Natural killer cell treated with Interleukin-12 subunit alpha and Interleukin-12 subunit beta and Interleukin-15 and Interleukin-18, amount 100 ng/mL, for 72 hours (primary cell): ENCODE measurements around the gene FAM234A. TPM values are rescaled to one million over a fixed set of nuclear protein-coding genes. Genes with fewer than 3 reads are reported as not detected.
"Not testable (repeated sequence)": the region's sequence is repeated elsewhere in the genome, so short reads cannot be mapped to it uniquely, and the experiment has no call there.

Experiments used
- ATAC-seq, 2 donors: fragments of 150-1000 bp; cut with Tn5 transposase in 1 of 2; sonication (Bioruptor Pico), chemical (Tn5 transposase) in 1 of 2; 2 replicates each; pipeline ENCODE4 v1.10.0; 2021
- DNase-seq: peaks from one replicate; pipeline ENCODE4 v3.0.0; 2022; ENCODE audit warnings: low spot score
- H3K27ac Mint-ChIP-seq, 2 donors: 1 replicate in 1 of 2; 2 replicates in 1 of 2; pipeline ENCODE4 v1.8.0; 2022; ENCODE audit warnings: mixed read lengths in 2 of 2, mild to moderate bottlenecking in 1 of 2, moderate library complexity in 1 of 2
- H3K27me3 Mint-ChIP-seq, 2 donors: 1 replicate in 1 of 2; 2 replicates in 1 of 2; pipeline ENCODE4 v1.8.0; 2022; ENCODE audit warnings: mixed read lengths in 2 of 2
- H3K36me3 Mint-ChIP-seq: one replicate; pipeline ENCODE4 v1.8.0; 2022; ENCODE audit warnings: mixed read lengths
- H3K4me1 Mint-ChIP-seq, 2 donors: 1 replicate in 1 of 2; 2 replicates in 1 of 2; pipeline ENCODE4 v1.8.0; 2022; ENCODE audit warnings: low read depth in 2 of 2, mixed read lengths in 2 of 2, mild to moderate bottlenecking in 1 of 2
- H3K4me3 Mint-ChIP-seq: one replicate; pipeline ENCODE4 v1.8.0; 2022; ENCODE audit warnings: mixed read lengths
- H3K9me3 Mint-ChIP-seq: 2 replicates; pipeline ENCODE4 v1.8.0; 2022; ENCODE audit warnings: mixed read lengths
- total RNA-seq, 2 donors: library from RNA; stranded (reverse); gene quantifications; one replicate each; pipeline ENCODE4 v1.2.3, GENCODE V29; 2022

Gene FAM234A
- total RNA-seq, 2 donors from 2014 or later: 10.5 to 13.0 TPM

- H3K4me1 Mint-ChIP-seq: peaks cover 14 to 20% of the 10 kb centered on the region in 2 donors
- H3K4me3 Mint-ChIP-seq: no peak overlapping the region
- no peaks in the 10 kb centered on the region for H3K36me3 Mint-ChIP-seq
- DNase-seq: no peak
- no peak overlapping the region for H3K27ac Mint-ChIP-seq
- no peaks in the 10 kb centered on the region for H3K9me3 Mint-ChIP-seq
- no peaks in the 10 kb centered on the region for H3K27me3 Mint-ChIP-seq
- no peak for ATAC-seq
Measured at GRCh38 chr16:263182-263774, 28.7 kb downstream of the FAM234A start.

- no peaks in the 10 kb centered on the region for H3K36me3 Mint-ChIP-seq
- no peaks in the 10 kb centered on the region for H3K9me3 Mint-ChIP-seq
- H3K27me3 Mint-ChIP-seq: no peaks in the 10 kb centered on the region
- ATAC-seq: no peak
- H3K4me1 Mint-ChIP-seq: peaks cover 13 to 19% of the 10 kb centered on the region in 2 donors
- H3K4me3 Mint-ChIP-seq: no peak overlapping the region
- DNase-seq: no peak
- no peak overlapping the region for H3K27ac Mint-ChIP-seq
Measured at GRCh38 chr16:263944-264343, 29.3 kb downstream of the FAM234A start.

GRCh38 chr16:264440-264951 is 29.9 kb downstream of the FAM234A start:
- Mint-ChIP-seq H3K4me1 (peaks cover 8 to 14% of the 10 kb centered on the region in 2 donors), H3K27me3 (no peaks in the 10 kb centered on the region), H3K36me3 (no peaks in the 10 kb centered on the region), H3K9me3 (no peaks in the 10 kb centered on the region), H3K4me3 (no peak overlapping the region), H3K27ac (no peak overlapping the region)
- DNase-seq (no peak), ATAC-seq (no peak)

GRCh38 chr16:265002-265529 is 30.4 kb downstream of the FAM234A start:
- H3K27me3 Mint-ChIP-seq: no peaks in the 10 kb centered on the region

GRCh38 chr16:265711-266110 is 31.1 kb downstream of the FAM234A start:
- Mint-ChIP-seq H3K36me3 (no peaks in the 10 kb centered on the region), H3K4me3 (no peak overlapping the region), H3K4me1 (peaks cover 8 to 14% of the 10 kb centered on the region in 2 donors), H3K9me3 (no peaks in the 10 kb centered on the region), H3K27ac (no peak overlapping the region), H3K27me3 (no peaks in the 10 kb centered on the region)
- DNase-seq (no peak), ATAC-seq (no peak)

More at GRCh38 chr16:265002-265529, 30.4 kb downstream of the FAM234A start:
- no peak for DNase-seq
- no peak for ATAC-seq
- H3K4me3 Mint-ChIP-seq: no peak overlapping the region
- no peaks in the 10 kb centered on the region for H3K36me3 Mint-ChIP-seq
- no peak overlapping the region for H3K27ac Mint-ChIP-seq
- peaks cover 8 to 14% of the 10 kb centered on the region in 2 donors for H3K4me1 Mint-ChIP-seq
- H3K9me3 Mint-ChIP-seq: no peaks in the 10 kb centered on the region

GRCh38 chr16:266258-267164 is 31.9 kb downstream of the FAM234A start:
- H3K27me3 Mint-ChIP-seq: no peaks in the 10 kb centered on the region
- H3K36me3 Mint-ChIP-seq: no peaks in the 10 kb centered on the region
- H3K4me3 Mint-ChIP-seq: no peak overlapping the region
- ATAC-seq (no peak), DNase-seq (no peak)
- peaks cover 8 to 14% of the 10 kb centered on the region in 2 donors for H3K4me1 Mint-ChIP-seq
- no peak overlapping the region for H3K27ac Mint-ChIP-seq
- no peaks in the 10 kb centered on the region for H3K9me3 Mint-ChIP-seq

GRCh38 chr16:267562-267961 is 32.9 kb downstream of the FAM234A start:
- DNase-seq, H3K36me3 Mint-ChIP-seq, H3K4me3 Mint-ChIP-seq, ATAC-seq, H3K9me3 Mint-ChIP-seq, H3K27me3 Mint-ChIP-seq, H3K27ac Mint-ChIP-seq, H3K4me1 Mint-ChIP-seq: not testable (repeated sequence)

GRCh38 chr16:268141-269053 is 33.8 kb downstream of the FAM234A start:
- H3K9me3 Mint-ChIP-seq: no peaks in the 10 kb centered on the region
- DNase-seq (no peak), ATAC-seq (no peak)
- no peaks in the 10 kb centered on the region for H3K27me3 Mint-ChIP-seq
- H3K4me1 Mint-ChIP-seq: peaks cover 8 to 10% of the 10 kb centered on the region in 2 donors
- H3K27ac Mint-ChIP-seq: no peak overlapping the region
- H3K36me3 Mint-ChIP-seq: no peaks in the 10 kb centered on the region
- no peak overlapping the region for H3K4me3 Mint-ChIP-seq

GRCh38 chr16:269061-269796 is 34.6 kb downstream of the FAM234A start:
- Mint-ChIP-seq H3K36me3 (no peaks in the 10 kb centered on the region), H3K4me1 (peaks cover 8 to 10% of the 10 kb centered on the region in 2 donors), H3K27me3 (no peaks in the 10 kb centered on the region), H3K27ac (peak overlapping the region in 1 of 2 donors; percentile 51), H3K9me3 (no peaks in the 10 kb centered on the region), H3K4me3 (no peak overlapping the region)
- no peak for ATAC-seq
- no peak for DNase-seq

- Mint-ChIP-seq H3K27ac (no peak overlapping the region), H3K36me3 (no peaks in the 10 kb centered on the region), H3K4me1 (peaks cover 8 to 10% of the 10 kb centered on the region in 2 donors), H3K27me3 (no peaks in the 10 kb centered on the region), H3K4me3 (no peak overlapping the region), H3K9me3 (no peaks in the 10 kb centered on the region)
- DNase-seq: no peak
- ATAC-seq: no peak
Measured at GRCh38 chr16:270381-271255, 36.0 kb downstream of the FAM234A start.

GRCh38 chr16:272633-273546 is 38.3 kb downstream of the FAM234A start:
- no peak overlapping the region for H3K4me3 Mint-ChIP-seq
- no peak for ATAC-seq
- H3K9me3 Mint-ChIP-seq: no peaks in the 10 kb centered on the region
- H3K27ac Mint-ChIP-seq: no peak overlapping the region
- no peaks in the 10 kb centered on the region for H3K36me3 Mint-ChIP-seq
- peaks cover 2% of the 10 kb centered on the region in 2 donors for H3K4me1 Mint-ChIP-seq
- no peak for DNase-seq
- H3K27me3 Mint-ChIP-seq: no peaks in the 10 kb centered on the region
